Osteoblast (primary cell): Measurements from ENCODE around the gene PHYH. TPM values are rescaled to one million over a fixed set of nuclear protein-coding genes. Genes with fewer than 3 reads are reported as not detected.
"Not testable (repeated sequence)": the region's sequence is repeated elsewhere in the genome, so short reads cannot be mapped to it uniquely, and the experiment has no call there.

Experiments used
- DNase-seq: peaks from one replicate; pipeline ENCODE4 v3.0.0; 2011; ENCODE audit warnings: low spot score, mixed read lengths; ENCODE audit not compliant: insufficient read length; ENCODE audit errors: missing footprints
- H2AFZ ChIP-seq: 2 replicates; pipeline ENCODE4 v1.6.0; 2011; ENCODE audit warnings: mild to moderate bottlenecking, low read length
- H3K27ac ChIP-seq: 2 replicates; pipeline ENCODE4 v1.5.1; 2011; ENCODE audit warnings: mild to moderate bottlenecking, low read depth, low read length, moderate library complexity
- H3K27me3 ChIP-seq: 2 replicates; pipeline ENCODE4 v1.6.0; 2012; ENCODE audit warnings: mild to moderate bottlenecking, control low read depth, inconsistent platforms, low read length, moderate library complexity; ENCODE audit not compliant: insufficient read depth
- H3K36me3 ChIP-seq: 2 replicates; pipeline ENCODE4 v1.5.1; 2011; ENCODE audit warnings: mild to moderate bottlenecking, low read length, control low read depth, moderate library complexity; ENCODE audit not compliant: insufficient read depth
- H3K4me1 ChIP-seq: 2 replicates; pipeline ENCODE4 v1.5.1; 2011; ENCODE audit warnings: mild to moderate bottlenecking, low read length, control low read depth, moderate library complexity; ENCODE audit not compliant: insufficient read depth
- H3K4me2 ChIP-seq: 2 replicates; pipeline ENCODE4 v1.6.0; 2011; ENCODE audit warnings: mild to moderate bottlenecking, low read length; ENCODE audit not compliant: insufficient read depth
- H3K4me3 ChIP-seq: fragments of 200-600 bp; sonication (generic); 3 replicates; pipeline ENCODE4 v1.5.1; 2012; ENCODE audit warnings: mild to moderate bottlenecking, low read length, inconsistent platforms; ENCODE audit not compliant: insufficient read depth
- H3K79me2 ChIP-seq: 2 replicates; pipeline ENCODE4 v1.6.0; 2012; ENCODE audit warnings: mild to moderate bottlenecking, low read length, control low read depth, inconsistent platforms; ENCODE audit not compliant: insufficient read depth
- H3K9me3 ChIP-seq: 2 replicates; pipeline ENCODE4 v1.5.1; 2011; ENCODE audit warnings: low read depth, low read length, control low read depth
- H4K20me1 ChIP-seq: 2 replicates; pipeline ENCODE4 v1.6.0; 2012; ENCODE audit warnings: mild to moderate bottlenecking, low read length, control low read depth; ENCODE audit not compliant: insufficient read depth
- total RNA-seq: library from RNA; depleted of rRNA; stranded (reverse); fragments of >200 nt; gene quantifications from 2 replicates; pipeline ENCODE4 v1.2.3, GENCODE V29; 2012
- TF ChIP-seq, protein P1 (sequence below): IDR thresholded peaks from 2 replicates; pipeline ENCODE4 v1.5.1; 2011; ENCODE audit warnings: mild to moderate bottlenecking, low read depth, low read length, moderate library complexity; ENCODE audit errors: extremely low read depth

The PHYH gene
- total RNA-seq, 1 donor, result 28.6 TPM

DNA sequence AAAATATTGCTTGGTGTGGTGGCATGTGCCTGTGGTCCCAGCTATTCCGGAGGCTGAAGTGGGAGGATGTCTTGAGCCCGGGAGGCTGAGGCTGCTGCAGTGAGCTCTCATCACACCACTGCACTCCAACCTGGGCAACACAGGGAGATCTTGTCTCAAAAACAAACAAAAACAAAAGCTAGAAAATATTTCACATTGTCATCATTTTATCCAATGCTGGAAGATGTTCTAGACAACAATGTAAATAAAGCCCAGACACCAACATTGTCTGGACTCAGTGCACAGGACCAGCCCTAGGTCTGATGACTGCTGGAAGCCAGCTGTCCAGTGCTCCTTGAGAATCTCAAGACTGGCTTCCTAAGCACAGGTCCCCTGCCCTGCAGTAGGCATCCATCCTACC, 34.7 kb upstream of the PHYH start:
- DNase-seq, result no peak
- Histone ChIP-seq H3K27ac (no peak overlapping the region), H3K4me2 (no peak overlapping the region), H3K79me2 (peaks cover 17% of the 10 kb centered on the region), H3K4me1 (no peaks in the 10 kb centered on the region), H3K27me3 (no peaks in the 10 kb centered on the region), H2AFZ (no peak overlapping the region), H3K36me3 (peaks cover 42% of the 10 kb centered on the region), H3K9me3 (no peaks in the 10 kb centered on the region), H3K4me3 (no peak overlapping the region), H4K20me1 (no peaks in the 10 kb centered on the region)
- TF ChIP-seq, protein P1, sequence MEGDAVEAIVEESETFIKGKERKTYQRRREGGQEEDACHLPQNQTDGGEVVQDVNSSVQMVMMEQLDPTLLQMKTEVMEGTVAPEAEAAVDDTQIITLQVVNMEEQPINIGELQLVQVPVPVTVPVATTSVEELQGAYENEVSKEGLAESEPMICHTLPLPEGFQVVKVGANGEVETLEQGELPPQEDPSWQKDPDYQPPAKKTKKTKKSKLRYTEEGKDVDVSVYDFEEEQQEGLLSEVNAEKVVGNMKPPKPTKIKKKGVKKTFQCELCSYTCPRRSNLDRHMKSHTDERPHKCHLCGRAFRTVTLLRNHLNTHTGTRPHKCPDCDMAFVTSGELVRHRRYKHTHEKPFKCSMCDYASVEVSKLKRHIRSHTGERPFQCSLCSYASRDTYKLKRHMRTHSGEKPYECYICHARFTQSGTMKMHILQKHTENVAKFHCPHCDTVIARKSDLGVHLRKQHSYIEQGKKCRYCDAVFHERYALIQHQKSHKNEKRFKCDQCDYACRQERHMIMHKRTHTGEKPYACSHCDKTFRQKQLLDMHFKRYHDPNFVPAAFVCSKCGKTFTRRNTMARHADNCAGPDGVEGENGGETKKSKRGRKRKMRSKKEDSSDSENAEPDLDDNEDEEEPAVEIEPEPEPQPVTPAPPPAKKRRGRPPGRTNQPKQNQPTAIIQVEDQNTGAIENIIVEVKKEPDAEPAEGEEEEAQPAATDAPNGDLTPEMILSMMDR, result no peak

DNA sequence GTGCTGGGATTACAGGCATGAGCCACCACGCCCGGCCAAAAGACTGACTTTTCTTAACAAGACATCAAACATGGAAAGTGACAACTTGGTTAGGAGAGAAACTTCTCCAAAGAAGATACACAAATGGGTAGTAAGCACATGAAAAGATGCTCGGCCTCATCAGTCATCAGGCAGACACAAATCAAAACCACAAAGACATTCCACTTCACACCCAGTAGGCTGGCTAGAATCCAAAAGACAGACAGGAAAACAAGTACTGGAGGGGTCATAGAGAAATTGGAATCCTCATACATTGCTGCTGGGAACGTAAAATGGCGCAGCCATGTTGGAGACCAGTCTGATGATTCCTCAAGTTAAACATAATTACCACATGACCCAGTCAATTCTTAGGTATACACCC, 31.8 kb upstream of the PHYH start:
- Histone ChIP-seq H3K27ac (no peak overlapping the region), H3K4me2 (no peak overlapping the region), H3K4me1 (no peaks in the 10 kb centered on the region), H3K79me2 (no peaks in the 10 kb centered on the region), H3K9me3 (no peaks in the 10 kb centered on the region), H3K4me3 (no peak overlapping the region), H4K20me1 (no peaks in the 10 kb centered on the region), H2AFZ (no peak overlapping the region), H3K27me3 (no peaks in the 10 kb centered on the region), H3K36me3 (peaks cover 54% of the 10 kb centered on the region)
- no peak for DNase-seq
- TF ChIP-seq, protein P1, result no peak

DNA sequence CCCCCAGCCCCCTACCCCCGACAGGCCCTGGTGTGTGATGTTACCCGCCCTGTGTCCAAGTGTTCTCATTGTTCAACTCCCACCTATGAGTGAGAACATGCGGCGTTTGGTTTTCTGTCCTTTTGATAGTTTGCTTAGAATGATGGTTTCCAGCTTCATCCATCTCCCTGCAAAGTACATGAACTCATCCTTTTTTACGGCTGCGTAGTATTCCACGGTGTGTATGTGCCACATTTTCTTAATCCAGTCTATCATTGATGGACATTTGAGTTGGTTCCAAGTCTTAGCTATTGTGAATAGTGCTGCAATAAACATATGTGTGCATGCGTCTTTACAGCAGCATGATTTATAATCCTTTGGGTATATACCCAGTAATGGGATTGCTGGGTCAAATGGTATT, 31.1 kb upstream of the PHYH start:
- H3K4me1 ChIP-seq, H3K27ac ChIP-seq, H2AFZ ChIP-seq, H3K79me2 ChIP-seq, H3K4me2 ChIP-seq, H3K9me3 ChIP-seq, DNase-seq, H3K4me3 ChIP-seq, H3K27me3 ChIP-seq, H4K20me1 ChIP-seq: not testable (repeated sequence)
- peaks cover 58% of the 10 kb centered on the region for H3K36me3 ChIP-seq

DNA sequence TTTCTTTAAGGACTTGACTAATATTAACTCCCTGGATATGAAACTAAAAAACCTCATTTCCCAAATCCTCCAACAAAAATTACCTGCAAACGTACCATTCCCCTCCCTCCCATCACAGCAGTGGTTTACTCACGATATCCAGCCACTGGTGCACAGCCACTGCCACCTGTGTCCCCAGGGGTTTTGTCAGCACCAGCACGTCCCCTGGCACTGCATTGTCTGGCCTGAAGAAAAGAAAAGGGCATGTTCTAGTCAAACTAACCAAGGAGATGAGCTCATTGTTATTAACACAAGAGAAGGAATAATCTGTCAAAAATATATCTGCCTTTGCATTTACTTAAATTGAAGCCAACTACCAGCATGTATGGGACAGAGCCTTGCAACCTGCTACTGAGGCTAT, 29.7 kb upstream of the PHYH start:
- Histone ChIP-seq H3K79me2 (no peaks in the 10 kb centered on the region), H4K20me1 (no peaks in the 10 kb centered on the region), H3K4me2 (no peak overlapping the region), H3K27me3 (no peaks in the 10 kb centered on the region), H3K27ac (no peak overlapping the region), H2AFZ (no peak overlapping the region), H3K4me1 (no peaks in the 10 kb centered on the region), H3K9me3 (no peaks in the 10 kb centered on the region), H3K4me3 (no peak overlapping the region), H3K36me3 (peaks cover 55% of the 10 kb centered on the region)
- no peak for DNase-seq
- TF ChIP-seq, protein P1, result no peak
